IMR-90 (cell line): ENCODE data around the gene ENPEP. TPM values are rescaled to one million over a fixed set of nuclear protein-coding genes. Genes with fewer than 3 reads are reported as not detected.

Experiments used
- ATAC-seq: fragments of 200-7000 bp; cut with Tn5 transposase; 2 replicates; pipeline ENCODE4 v1.9.1; 2020; ENCODE audit warnings: low read depth, mild to moderate bottlenecking, moderate library complexity
- BruUV-seq: library from RNA; stranded (reverse); fragments of 400-500 nt; replicated peaks from 2 replicates; lab custom pipeline; 2021; lab: Mats Ljungman, UMichigan
- CTCF ChIA-PET: fragments of 300-600 bp; formaldehyde crosslinking; extraction: SDS; loops from one replicate; lab custom pipeline; 2021; ENCODE audit warnings: antibody characterized with exemption; lab: Yijun Ruan, JAX
- POLR2A ChIA-PET: fragments of 300-600 bp; sonication (Branson Sonifier 250); formaldehyde crosslinking; loops from one replicate; lab custom pipeline; 2022; ENCODE audit warnings: antibody characterized with exemption; ENCODE audit not compliant: unreplicated experiment; lab: Charles Lee
- DNase-seq: peaks from one replicate; pipeline ENCODE4 v3.0.0; 2013
- H2AFZ ChIP-seq: replicated peaks from 2 replicates; pipeline ENCODE3; 2013; ENCODE audit warnings: low read length, mild to moderate bottlenecking; ENCODE audit not compliant: poor library complexity
- H2AK5ac ChIP-seq: 2 replicates; pipeline ENCODE4 v1.6.1; 2013; ENCODE audit warnings: low read depth, low read length, inconsistent platforms
- H2AK9ac ChIP-seq: replicated peaks from 2 replicates; pipeline ENCODE3; 2013; ENCODE audit warnings: mild to moderate bottlenecking, low read depth, low read length, moderate library complexity; ENCODE audit not compliant: poor library complexity
- H2BK120ac ChIP-seq: 2 replicates; pipeline ENCODE4 v1.6.1; 2013; ENCODE audit warnings: low read depth, low read length, inconsistent platforms
- H2BK15ac ChIP-seq: 3 replicates; pipeline ENCODE4 v1.6.1; 2013; ENCODE audit warnings: low read depth, low read length, inconsistent platforms
- H2BK20ac ChIP-seq: 2 replicates; pipeline ENCODE4 v1.6.1; 2013; ENCODE audit warnings: low read depth, mild to moderate bottlenecking, inconsistent platforms, low read length, moderate library complexity
- H2BK5ac ChIP-seq: 2 replicates; pipeline ENCODE4 v1.6.1; 2013; ENCODE audit warnings: mild to moderate bottlenecking, low read depth, low read length, inconsistent platforms; ENCODE audit not compliant: poor library complexity, severe bottlenecking
- H3K14ac ChIP-seq: replicated peaks from 2 replicates; pipeline ENCODE4 v1.6.1; 2013; ENCODE audit warnings: low read depth, low read length, inconsistent platforms
- H3K18ac ChIP-seq: 2 replicates; pipeline ENCODE4 v1.6.1; 2013; ENCODE audit warnings: low read depth, low read length, control low read depth
- H3K23ac ChIP-seq: 2 replicates; pipeline ENCODE4 v1.6.1; 2013; ENCODE audit warnings: low read depth, low read length, inconsistent platforms
- H3K27ac ChIP-seq: 2 replicates; pipeline ENCODE4 v1.5.1; 2013; ENCODE audit warnings: mild to moderate bottlenecking, control low read depth, low read length; ENCODE audit not compliant: insufficient read depth
- H3K27me3 ChIP-seq: 2 replicates; pipeline ENCODE4 v1.6.1; 2013; ENCODE audit warnings: low read length; ENCODE audit not compliant: control insufficient read depth, insufficient read depth
- H3K36me3 ChIP-seq: 2 replicates; pipeline ENCODE4 v1.6.1; 2013; ENCODE audit warnings: low read length, mixed read lengths; ENCODE audit not compliant: control insufficient read depth, insufficient read depth
- H3K4ac ChIP-seq: 2 replicates; pipeline ENCODE4 v1.6.1; 2013; ENCODE audit warnings: low read depth, low read length, inconsistent platforms
- H3K4me1 ChIP-seq: 2 replicates; pipeline ENCODE4 v1.6.1; 2013; ENCODE audit warnings: low read length, mixed read lengths; ENCODE audit not compliant: control insufficient read depth, insufficient read depth
- H3K4me2 ChIP-seq: 2 replicates; pipeline ENCODE4 v1.6.1; 2013; ENCODE audit warnings: low read depth, mild to moderate bottlenecking, control low read depth, low read length, moderate library complexity
- H3K4me3 ChIP-seq: 2 replicates; pipeline ENCODE4 v1.5.1; 2013; ENCODE audit warnings: low read depth, mild to moderate bottlenecking, control low read depth, low read length, moderate library complexity; ENCODE audit not compliant: insufficient read depth
- H3K56ac ChIP-seq: 2 replicates; pipeline ENCODE4 v1.6.1; 2013; ENCODE audit warnings: low read length, inconsistent platforms; ENCODE audit not compliant: insufficient read depth; ENCODE audit errors: extremely low read depth
- H3K79me1 ChIP-seq, 2 experiments: 2 replicates each; pipeline ENCODE4 v1.6.1; 2013; ENCODE audit warnings: low read length in 2 of 2, inconsistent platforms in 1 of 2, low read depth in 1 of 2
- H3K9ac ChIP-seq: 2 replicates; pipeline ENCODE4 v1.6.1; 2013; ENCODE audit warnings: low read depth, low read length, control low read depth
- H3K9me1 ChIP-seq: 2 replicates; pipeline ENCODE4 v1.6.1; 2013; ENCODE audit warnings: low read length, inconsistent platforms; ENCODE audit not compliant: insufficient read depth
- H3K9me3 ChIP-seq: 2 replicates; pipeline ENCODE4 v1.6.1; 2013; ENCODE audit warnings: low read length; ENCODE audit not compliant: control insufficient read depth, insufficient read depth
- H4K20me1 ChIP-seq: 2 replicates; pipeline ENCODE4 v1.6.1; 2013; ENCODE audit warnings: low read length, inconsistent platforms; ENCODE audit not compliant: insufficient read depth
- H4K5ac ChIP-seq: 2 replicates; pipeline ENCODE4 v1.6.1; 2013; ENCODE audit warnings: mild to moderate bottlenecking, low read depth, low read length, control low read depth
- H4K8ac ChIP-seq, 2 experiments: 2 replicates each; pipeline ENCODE4 v1.6.1; 2013; ENCODE audit warnings: low read depth in 2 of 2, low read length in 2 of 2, control low read depth in 1 of 2, inconsistent platforms in 1 of 2
- H4K91ac ChIP-seq: 2 replicates; pipeline ENCODE4 v1.6.1; 2013; ENCODE audit warnings: low read depth, low read length, inconsistent platforms; ENCODE audit not compliant: insufficient read depth
- BHLHE40 ChIP-seq: fragments of 150-350 bp; IDR thresholded peaks from 2 replicates; pipeline ENCODE4 v1.6.1; 2016; ENCODE audit warnings: mild to moderate bottlenecking, low read depth, low read length
- CEBPB ChIP-seq: IDR thresholded peaks from 2 replicates; pipeline ENCODE4 v1.6.1; 2012; ENCODE audit warnings: low read depth, low read length, improper control_type of control experiment
- CHD1 ChIP-seq: IDR thresholded peaks from 2 replicates; pipeline ENCODE4 v1.6.1; 2012; ENCODE audit warnings: low read depth, low read length, improper control_type of control experiment
- CTCF ChIP-seq: conservative IDR thresholded peaks from 2 replicates; pipeline ENCODE4 v1.5.1; 2012; ENCODE audit warnings: mild to moderate bottlenecking, low read depth, low read length, improper control_type of control experiment
- FOS ChIP-seq: fragments of 150-350 bp; IDR thresholded peaks from 2 replicates; pipeline ENCODE4 v1.6.1; 2016; ENCODE audit warnings: low read depth, low read length
- MAFK ChIP-seq: IDR thresholded peaks from 2 replicates; pipeline ENCODE4 v1.6.1; 2012; ENCODE audit warnings: low read depth, low read length, improper control_type of control experiment
- MAZ ChIP-seq: IDR thresholded peaks from 2 replicates; pipeline ENCODE4 v1.6.1; 2012; ENCODE audit warnings: low read depth, mild to moderate bottlenecking, low read length, improper control_type of control experiment, moderate library complexity, borderline replicate concordance
- MXI1 ChIP-seq: IDR thresholded peaks from 2 replicates; pipeline ENCODE4 v1.6.1; 2012; ENCODE audit warnings: low read depth, mild to moderate bottlenecking, low read length, moderate library complexity, borderline replicate concordance
- NFE2L2 ChIP-seq: fragments of 150-350 bp; IDR thresholded peaks from 2 replicates; pipeline ENCODE4 v1.6.1; 2016; ENCODE audit warnings: low read depth, mild to moderate bottlenecking, low read length
- POLR2A ChIP-seq: IDR thresholded peaks from 2 replicates; pipeline ENCODE4 v1.6.1; 2012; ENCODE audit warnings: mild to moderate bottlenecking, low read depth, low read length
- RAD21 ChIP-seq: IDR thresholded peaks from 2 replicates; pipeline ENCODE4 v1.6.1; 2012; ENCODE audit warnings: low read length, improper control_type of control experiment
- RCOR1 ChIP-seq: IDR thresholded peaks from 2 replicates; pipeline ENCODE4 v1.6.1; 2012; ENCODE audit warnings: mild to moderate bottlenecking, low read length, improper control_type of control experiment; ENCODE audit not compliant: insufficient replicate concordance
- RFX5 ChIP-seq: IDR thresholded peaks from 2 replicates; pipeline ENCODE4 v1.8.0; 2012; ENCODE audit warnings: low read depth, mild to moderate bottlenecking, low read length, moderate library complexity
- SMC3 ChIP-seq: fragments of 150-350 bp; IDR thresholded peaks from 2 replicates; pipeline ENCODE4 v1.6.1; 2016; ENCODE audit warnings: low read depth, mild to moderate bottlenecking, antibody characterized with exemption, low read length, moderate library complexity
- USF2 ChIP-seq: fragments of 150-350 bp; IDR thresholded peaks from 2 replicates; pipeline ENCODE4 v1.6.1; 2017; ENCODE audit warnings: mild to moderate bottlenecking, antibody characterized with exemption, low read length, low read depth
- WGBS, 2 experiments: methylation state at CpG; one replicate each; pipeline versions ENCODE4 v1.1.5 to v1.1.7; 2013; ENCODE audit warnings: missing lambda C conversion rate in 2 of 2; ENCODE audit not compliant: insufficient read length in 1 of 2; ENCODE audit errors: extremely low coverage in 2 of 2; 5-methylcytosine and 5-hydroxymethylcytosine counted together
- dilution Hi-C: fragments of 300-500 bp; cut with HindIII; formaldehyde crosslinking; loops from one replicate; pipeline ENCODE4 v1.14.3; 2018; ENCODE audit warnings: low sequenced_read_pairs; ENCODE audit not compliant: unreplicated experiment
- in situ Hi-C: fragments of 300-500 bp; cut with MboI; formaldehyde crosslinking; loops from 3 replicates; pipeline ENCODE4 v1.14.3; 2019; ENCODE audit warnings: low sequenced_read_pairs, inconsistent platforms, mixed read lengths
- intact Hi-C: fragments of 100-400 bp; cut with micrococcal nuclease; formaldehyde crosslinking; loops from 2 replicates; pipeline ENCODE4 v1.10.0; 2022
- polyA plus RNA-seq, 3 experiments: library from polyadenylated mRNA; depleted of rRNA; stranded (reverse); fragments of >200 nt; gene quantifications; 2 replicates each; pipeline ENCODE4 v1.2.3, GENCODE V29; 2012; ENCODE audit warnings: low replicate concordance in 1 of 3
- total RNA-seq: library from RNA; depleted of rRNA; stranded (reverse); fragments of >200 nt; gene quantifications from 2 replicates; pipeline ENCODE4 v1.2.3, GENCODE V29; 2012
- TF ChIP-seq, protein P1 (sequence below): fragments of 150-350 bp; IDR thresholded peaks from 2 replicates; pipeline ENCODE4 v1.6.1; 2016; ENCODE audit warnings: low read depth, mild to moderate bottlenecking, low read length, moderate library complexity, borderline replicate concordance

The ENPEP gene
- total and polyA plus RNA-seq, 2 of the 4 experiments (the other 2 are of a cell fraction) = 0.12 to 0.18 TPM

GRCh38 chr4:110520886-110521285 lies 44.9 kb downstream of the ENPEP start:
- POLR2A ChIA-PET = no interaction called here
- Histone ChIP-seq H2BK5ac (no peak overlapping the region), H3K27ac (no peak overlapping the region), H4K91ac (no peak overlapping the region), H3K4me1 (no peaks in the 10 kb centered on the region), H4K20me1 (no peaks in the 10 kb centered on the region), H3K18ac (no peak overlapping the region), H3K79me1 (no peaks in the 10 kb centered on the region), H3K9me1 (no peaks in the 10 kb centered on the region), H4K8ac (no peak overlapping the region), H3K23ac (no peak overlapping the region; the same call in 1 of the 2 replicates), H3K27me3 (no peaks in the 10 kb centered on the region), H3K14ac (no peak overlapping the region), H2BK120ac (no peak overlapping the region), H2AK5ac (no peak overlapping the region), H3K4ac (no peak overlapping the region), H2BK20ac (no peak overlapping the region), H3K4me3 (no peak overlapping the region), H4K5ac (no peak overlapping the region), H3K9ac (no peak overlapping the region), H2AFZ (no peak overlapping the region), H3K36me3 (no peaks in the 10 kb centered on the region), H2AK9ac (no peak overlapping the region), H3K9me3 (no peaks in the 10 kb centered on the region), H2BK15ac (no peak overlapping the region), H3K56ac (no peak overlapping the region), H3K4me2 (no peak overlapping the region)
- dilution Hi-C loops (no loop called here), intact Hi-C loops (no loop called here), in situ Hi-C loops (loop anchor here (25.0 kb wide), 2 partner anchors 209 to 1109 kb away; no protein-coding TSS in a partner anchor)
- BruUV-seq = no TSS peak
- no CpG with 5 or more reads among the region's 2 CpGs for WGBS, 2 experiments
- TF ChIP-seq RAD21 (no peak), MAZ (no peak), CTCF (no peak), MXI1 (no peak), RFX5 (no peak), POLR2A (no peak), CHD1 (no peak), CEBPB (no peak), USF2 (no peak), RCOR1 (no peak), MAFK (no peak), FOS (no peak), NFE2L2 (no peak), SMC3 (no peak), BHLHE40 (no peak)
- TF ChIP-seq, protein P1, sequence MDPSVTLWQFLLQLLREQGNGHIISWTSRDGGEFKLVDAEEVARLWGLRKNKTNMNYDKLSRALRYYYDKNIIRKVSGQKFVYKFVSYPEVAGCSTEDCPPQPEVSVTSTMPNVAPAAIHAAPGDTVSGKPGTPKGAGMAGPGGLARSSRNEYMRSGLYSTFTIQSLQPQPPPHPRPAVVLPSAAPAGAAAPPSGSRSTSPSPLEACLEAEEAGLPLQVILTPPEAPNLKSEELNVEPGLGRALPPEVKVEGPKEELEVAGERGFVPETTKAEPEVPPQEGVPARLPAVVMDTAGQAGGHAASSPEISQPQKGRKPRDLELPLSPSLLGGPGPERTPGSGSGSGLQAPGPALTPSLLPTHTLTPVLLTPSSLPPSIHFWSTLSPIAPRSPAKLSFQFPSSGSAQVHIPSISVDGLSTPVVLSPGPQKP = no peak
- ATAC-seq (no peak), DNase-seq (no peak)
- CTCF ChIA-PET = interaction anchor here (1.3 kb wide), 1 partner anchor 522 kb away, joined by 4 read pairs; no protein-coding TSS in a partner anchor
